Measurements from ENCODE around the gene RNASE13.
A peak's percentile ranks its signal among the peaks of the same experiment; 100 is the strongest.

The RNASE13 gene

DNA sequence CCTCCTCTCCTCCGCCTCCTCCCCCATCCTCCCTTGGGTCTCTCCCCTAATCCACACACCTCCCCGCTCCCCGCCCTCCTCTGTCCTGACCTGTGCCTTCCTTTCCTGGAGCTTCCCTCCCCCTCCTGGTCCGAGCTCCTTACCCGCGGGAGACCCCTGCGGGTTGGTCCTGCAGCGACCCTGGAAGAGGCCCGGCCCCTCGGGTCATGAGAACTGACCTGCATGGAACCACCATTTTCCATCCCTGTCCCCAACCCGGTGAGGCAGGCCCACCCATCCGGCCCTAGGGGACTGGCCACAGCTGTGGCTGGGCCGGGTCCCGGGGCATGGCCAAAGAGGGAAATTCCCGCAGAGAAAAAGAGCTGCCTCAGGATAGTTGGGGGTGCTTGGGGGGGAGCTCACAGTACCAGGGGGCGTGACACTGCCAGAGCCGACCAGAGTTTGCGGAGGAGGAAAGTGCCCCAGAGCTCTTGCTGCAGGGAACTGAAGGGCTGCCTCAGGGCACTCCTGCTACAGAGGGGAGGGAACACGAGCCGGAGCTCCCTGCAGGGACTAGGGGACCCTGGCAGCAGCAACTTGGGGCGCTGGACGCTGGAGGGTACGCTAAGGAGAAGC, 36.1 kb upstream of the RNASE13 start:
- peak; percentile 70 for DNase-seq (ENCODE audit: low spot score)
- no peak for TF ChIP-seq CTCF (IDR thresholded peaks at IDR 0.05; ENCODE audit: extremely low read depth, missing control alignments)

GRCh38 chr14:21070083-21070609, 35.5 kb upstream of the RNASE13 start, which contains the start of gene ARHGEF40:
Gene ARHGEF40, plus strand, starts transcription at chr14:21070304. Its CDS starts 93 bp downstream, at chr14:21070397.
- DNase-seq (ENCODE audit: low spot score): peak; percentile 70
- no peak for TF ChIP-seq CTCF (IDR thresholded peaks at IDR 0.05; ENCODE audit: extremely low read depth, missing control alignments)

- DNase-seq (ENCODE audit: low spot score): peak; percentile 30
- no peak for TF ChIP-seq CTCF (IDR thresholded peaks at IDR 0.05; ENCODE audit: extremely low read depth, missing control alignments)
Measured at GRCh38 chr14:21069388-21070082, 34.9 kb upstream of the RNASE13 start.

DNA sequence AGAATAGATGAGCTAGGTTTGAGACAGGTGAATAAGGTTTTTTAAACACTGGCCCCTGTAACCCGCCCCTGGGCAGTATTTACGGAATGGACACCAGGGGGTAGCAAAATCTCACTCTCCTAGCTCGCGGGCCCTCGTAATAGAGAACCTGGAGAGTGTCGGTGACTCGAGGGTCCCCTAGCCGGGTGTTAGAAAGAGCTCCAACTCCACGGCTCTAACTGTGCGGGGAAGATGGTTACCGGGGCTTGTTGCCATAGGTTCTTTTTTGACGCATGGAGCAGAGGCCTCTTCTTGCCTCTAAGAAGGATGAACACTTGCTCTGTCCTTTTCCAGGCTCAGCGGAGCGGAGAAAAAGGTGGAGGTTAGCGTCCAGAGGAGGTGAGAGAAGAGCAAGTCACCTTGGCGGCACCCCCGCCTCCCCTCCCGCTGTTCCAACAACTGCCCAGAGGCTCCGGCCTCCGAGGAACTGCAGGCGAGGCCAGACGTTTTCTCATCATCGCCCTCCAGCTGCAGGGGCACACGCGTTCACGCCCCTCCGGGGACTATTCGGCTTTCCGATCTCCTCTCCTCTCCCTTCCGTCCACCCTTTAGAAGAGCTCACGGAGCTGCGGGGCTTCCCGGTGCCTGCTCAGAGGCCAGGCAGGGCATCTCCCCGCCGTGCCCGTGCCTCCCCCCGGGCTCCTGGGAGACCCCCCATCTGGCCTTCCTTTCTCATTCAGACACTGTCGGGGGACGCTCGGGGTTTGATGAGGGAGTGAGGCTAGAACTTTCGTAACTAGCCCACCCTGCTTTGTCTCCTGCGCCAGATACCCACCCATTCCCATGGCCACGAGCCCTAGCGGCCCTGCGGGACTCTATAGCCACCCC, 34.1 kb upstream of the RNASE13 start:
- peak; percentile 78 for DNase-seq (ENCODE audit: low spot score)
- TF ChIP-seq CTCF (IDR thresholded peaks at IDR 0.05; ENCODE audit: extremely low read depth, missing control alignments): peak; percentile 27

DNA sequence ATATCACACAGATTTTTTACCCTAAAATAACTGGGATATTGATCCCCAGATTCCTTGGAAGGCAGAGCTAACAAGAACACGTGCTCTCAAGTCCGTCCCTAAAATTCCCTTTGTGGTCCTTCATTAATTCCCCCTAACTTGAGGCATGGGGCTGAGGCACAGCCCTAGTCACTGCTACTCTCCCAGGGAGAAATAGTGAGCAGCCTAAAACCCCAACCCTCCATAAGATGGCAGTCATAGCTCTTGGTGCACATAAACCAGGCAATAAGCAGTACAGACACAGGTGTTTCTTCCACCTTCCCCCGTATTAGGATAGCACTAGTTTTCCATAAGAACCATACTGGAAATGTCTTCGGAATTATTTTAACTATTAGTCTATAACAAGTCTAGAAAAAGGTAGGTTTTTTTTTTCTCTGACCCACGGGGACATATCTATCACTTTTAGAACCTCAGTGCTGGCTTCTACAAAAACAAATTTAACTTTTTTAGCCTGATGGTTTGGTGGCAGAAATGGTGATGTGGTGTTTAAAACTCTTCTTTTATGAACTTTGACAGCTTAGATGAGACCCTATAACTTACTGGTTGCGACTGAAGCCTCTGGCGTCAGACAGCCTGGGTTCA, 32.4 kb upstream of the RNASE13 start:
- no peak for TF ChIP-seq CTCF (IDR thresholded peaks at IDR 0.05; ENCODE audit: extremely low read depth, missing control alignments)
- DNase-seq (ENCODE audit: low spot score): peak; percentile 39

GRCh38 chr14:21063479-21063878, 28.9 kb upstream of the RNASE13 start:
- no peak for TF ChIP-seq CTCF (IDR thresholded peaks at IDR 0.05; ENCODE audit: extremely low read depth, missing control alignments)
- DNase-seq (ENCODE audit: low spot score): no peak

All from GM20000 (cell line).